PC-9 (cell line): Measurements from ENCODE around the gene DRC1. TPM values are rescaled to one million over a fixed set of nuclear protein-coding genes. Genes with fewer than 3 reads are reported as not detected.
A peak's percentile ranks its signal among the peaks of the same experiment; 100 is the strongest.

Source experiments
- BruUV-seq: library from RNA; stranded (reverse); fragments of 400-500 nt; replicated peaks from 2 replicates; lab custom pipeline; 2021; lab: Mats Ljungman, UMichigan
- CTCF ChIA-PET: fragments of 300-600 bp; sonication (Branson Sonifier 250); formaldehyde crosslinking; loops from one replicate; lab custom pipeline; 2022; ENCODE audit warnings: antibody characterized with exemption; lab: Charles Lee
- POLR2A ChIA-PET: fragments of 300-600 bp; sonication (Branson Sonifier 250); formaldehyde crosslinking; loops from one replicate; lab custom pipeline; 2022; ENCODE audit warnings: antibody characterized with exemption; ENCODE audit not compliant: unreplicated experiment; lab: Charles Lee
- DNase-seq, 2 experiments: peaks; one replicate each; pipeline versions ENCODE4 v3.0.0 to v3.0.0-alpha.2; 2015 to 2022; ENCODE audit warnings: mixed read lengths in 1 of 2
- H2AFZ ChIP-seq: fragments of 200-600 bp; sonication (generic); 2 replicates; pipeline ENCODE4 v1.8.1; 2017; ENCODE audit warnings: antibody characterized with exemption
- H3F3A ChIP-seq: fragments of 200-600 bp; sonication (generic); 2 replicates; pipeline ENCODE4 v1.8.1; 2017; ENCODE audit warnings: antibody characterized with exemption, mild to moderate bottlenecking, low read depth; ENCODE audit not compliant: insufficient read depth
- H3K27ac ChIP-seq: fragments of 200-600 bp; sonication (generic); 2 replicates; pipeline ENCODE4 v1.6.1; 2016; ENCODE audit warnings: mixed run types
- H3K27me3 ChIP-seq: fragments of 200-600 bp; sonication (generic); 2 replicates; pipeline ENCODE4 v1.6.1; 2016; ENCODE audit warnings: low read depth, mixed run types; ENCODE audit not compliant: insufficient read depth
- H3K36me3 ChIP-seq: fragments of 200-600 bp; sonication (generic); 2 replicates; pipeline ENCODE4 v1.6.1; 2016; ENCODE audit warnings: low read depth, mixed run types
- H3K4me1 ChIP-seq: fragments of 200-600 bp; sonication (generic); replicated peaks from 2 replicates; pipeline ENCODE4 v1.6.1; 2016; ENCODE audit warnings: mixed run types; ENCODE audit not compliant: insufficient read depth
- H3K4me2 ChIP-seq: fragments of 200-600 bp; sonication (generic); 2 replicates; pipeline ENCODE4 v1.6.1; 2017; ENCODE audit warnings: mixed run types
- H3K4me3 ChIP-seq: fragments of 200-600 bp; sonication (generic); 2 replicates; pipeline ENCODE4 v1.6.1; 2016; ENCODE audit warnings: mixed run types
- H3K79me2 ChIP-seq: fragments of 200-600 bp; sonication (generic); 2 replicates; pipeline ENCODE4 v1.6.1; 2017; ENCODE audit warnings: low read depth, mixed run types
- H3K9me2 ChIP-seq: fragments of 200-600 bp; sonication (generic); 2 replicates; pipeline ENCODE4 v1.8.1; 2017; ENCODE audit warnings: mild to moderate bottlenecking; ENCODE audit not compliant: insufficient read depth
- H3K9me3 ChIP-seq: fragments of 200-600 bp; sonication (generic); 2 replicates; pipeline ENCODE4 v1.8.1; 2016; ENCODE audit warnings: low read depth; ENCODE audit not compliant: insufficient read depth
- H4K20me1 ChIP-seq: fragments of 200-600 bp; sonication (generic); 2 replicates; pipeline ENCODE4 v1.8.1; 2017; ENCODE audit not compliant: insufficient read depth
- EZH2 ChIP-seq: fragments of 200-600 bp; sonication (generic); IDR thresholded peaks from 2 replicates; pipeline ENCODE4 v1.8.0; 2017; ENCODE audit warnings: antibody characterized with exemption, low read depth
- intact Hi-C: fragments of 100-400 bp; cut with micrococcal nuclease; formaldehyde crosslinking; loops from one replicate; pipeline ENCODE4 v1.10.0; 2022; ENCODE audit not compliant: unreplicated experiment
- total RNA-seq: library from RNA; stranded (reverse); gene quantifications from 2 replicates; pipeline ENCODE4 v1.2.3, GENCODE V29; 2021
- TF ChIP-seq, protein P1 (sequence below): fragments of 200-600 bp; sonication (generic); conservative IDR thresholded peaks from 2 replicates; pipeline ENCODE4 v1.6.1; 2017; ENCODE audit warnings: mixed run types, antibody characterized with exemption, mild to moderate bottlenecking, moderate library complexity

The DRC1 gene
- total RNA-seq, 1 experiment from 2014 or later = 6.4 TPM

- TSS peak; percentile 95 for BruUV-seq
- Histone ChIP-seq H2AFZ (no peak overlapping the region), H3K4me1 (peaks cover 63% of the 10 kb centered on the region), H3K9me2 (no peaks in the 10 kb centered on the region), H3K36me3 (peaks cover 16% of the 10 kb centered on the region), H3K79me2 (peaks cover 95% of the 10 kb centered on the region), H3K4me2 (peak overlapping the region; percentile 77), H4K20me1 (no peaks in the 10 kb centered on the region), H3K27ac (peak overlapping the region; percentile 99), H3K27me3 (no peaks in the 10 kb centered on the region), H3K4me3 (peak overlapping the region; percentile 46), H3K9me3 (no peaks in the 10 kb centered on the region), H3F3A (peaks cover 31% of the 10 kb centered on the region)
- no peak for TF ChIP-seq EZH2
- TF ChIP-seq, protein P1, sequence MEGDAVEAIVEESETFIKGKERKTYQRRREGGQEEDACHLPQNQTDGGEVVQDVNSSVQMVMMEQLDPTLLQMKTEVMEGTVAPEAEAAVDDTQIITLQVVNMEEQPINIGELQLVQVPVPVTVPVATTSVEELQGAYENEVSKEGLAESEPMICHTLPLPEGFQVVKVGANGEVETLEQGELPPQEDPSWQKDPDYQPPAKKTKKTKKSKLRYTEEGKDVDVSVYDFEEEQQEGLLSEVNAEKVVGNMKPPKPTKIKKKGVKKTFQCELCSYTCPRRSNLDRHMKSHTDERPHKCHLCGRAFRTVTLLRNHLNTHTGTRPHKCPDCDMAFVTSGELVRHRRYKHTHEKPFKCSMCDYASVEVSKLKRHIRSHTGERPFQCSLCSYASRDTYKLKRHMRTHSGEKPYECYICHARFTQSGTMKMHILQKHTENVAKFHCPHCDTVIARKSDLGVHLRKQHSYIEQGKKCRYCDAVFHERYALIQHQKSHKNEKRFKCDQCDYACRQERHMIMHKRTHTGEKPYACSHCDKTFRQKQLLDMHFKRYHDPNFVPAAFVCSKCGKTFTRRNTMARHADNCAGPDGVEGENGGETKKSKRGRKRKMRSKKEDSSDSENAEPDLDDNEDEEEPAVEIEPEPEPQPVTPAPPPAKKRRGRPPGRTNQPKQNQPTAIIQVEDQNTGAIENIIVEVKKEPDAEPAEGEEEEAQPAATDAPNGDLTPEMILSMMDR = peak; percentile 17; the same call in 1 of the 2 replicates
- DNase-seq = peak; percentile 48 to 100
- intact Hi-C loops = no loop called here
- ChIA-PET CTCF (interaction anchor here (0.6 to 0.9 kb wide), 3 partner anchors 10 to 990 kb away, joined by 3 to 10 read pairs (median 3); no protein-coding TSS in a partner anchor), POLR2A (interaction anchor here (0.6 to 1.0 kb wide), 4 partner anchors 9 to 477 kb away, joined by 5 to 31 read pairs (median 20); partner anchors contain the start of genes ADGRF3, ASXL2 and SELENOI)
Measured at GRCh38 chr2:26355038-26355995, 46.4 kb upstream of the DRC1 start.

DNA sequence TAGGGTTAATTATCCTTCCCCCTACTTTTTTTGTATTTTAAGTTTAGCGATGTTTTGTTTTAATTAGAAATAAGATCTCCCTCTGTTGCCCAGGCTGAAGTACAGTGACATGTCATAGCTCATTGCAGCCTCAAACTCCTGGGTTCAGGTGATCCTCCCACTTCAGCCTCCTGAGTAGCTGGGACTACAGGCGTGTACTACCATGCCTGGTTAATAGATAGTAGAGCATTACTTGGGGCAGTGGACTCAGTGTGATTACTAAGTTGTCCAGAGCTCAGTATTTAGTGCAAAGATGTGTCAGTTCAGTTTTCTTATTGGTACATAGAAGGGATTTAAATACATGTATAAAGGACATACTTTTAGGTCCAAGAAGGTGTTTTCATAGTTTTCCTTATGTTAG lies 45.6 kb upstream of the DRC1 start:
- ChIA-PET CTCF (no interaction called here), POLR2A (interaction anchor here (0.6 kb wide), 1 partner anchor 370 kb away, joined by 12 read pairs; no protein-coding TSS in a partner anchor)
- TSS peak; percentile 48 for BruUV-seq
- H3K4me2 ChIP-seq = peak overlapping the region; percentile 77
- no peaks in the 10 kb centered on the region for H3K9me2 ChIP-seq
- peaks cover 63% of the 10 kb centered on the region for H3K4me1 ChIP-seq
- H3K79me2 ChIP-seq = peaks cover 95% of the 10 kb centered on the region
- no peaks in the 10 kb centered on the region for H3K27me3 ChIP-seq
- intact Hi-C loops = no loop called here
- H2AFZ ChIP-seq = no peak overlapping the region
- H4K20me1 ChIP-seq = no peaks in the 10 kb centered on the region
- peak overlapping the region; percentile 20; the same call in 1 of the 2 replicates for H3K4me3 ChIP-seq
- H3K36me3 ChIP-seq = peaks cover 16% of the 10 kb centered on the region
- H3K27ac ChIP-seq = peak overlapping the region; percentile 99
- DNase-seq = no peak
- no peaks in the 10 kb centered on the region for H3K9me3 ChIP-seq
- TF ChIP-seq EZH2 = no peak
- TF ChIP-seq, protein P1 = no peak
- H3F3A ChIP-seq = peaks cover 31% of the 10 kb centered on the region

- TF ChIP-seq, protein P1 = no peak
- H3K36me3 ChIP-seq = peaks cover 17% of the 10 kb centered on the region
- POLR2A ChIA-PET = interaction anchor here (0.6 kb wide), 1 partner anchor 369 kb away, joined by 12 read pairs; no protein-coding TSS in a partner anchor
- no peaks in the 10 kb centered on the region for H3K27me3 ChIP-seq
- no peak overlapping the region for H3K4me3 ChIP-seq
- peaks cover 95% of the 10 kb centered on the region for H3K79me2 ChIP-seq
- peaks cover 31% of the 10 kb centered on the region for H3F3A ChIP-seq
- H3K4me2 ChIP-seq = 0 out of 2 replicates have a peak overlapping the region, but pooled peaks have one; percentile 77
- no peak overlapping the region for H2AFZ ChIP-seq
- no peaks in the 10 kb centered on the region for H3K9me2 ChIP-seq
- no peak for DNase-seq
- peaks cover 61% of the 10 kb centered on the region for H3K4me1 ChIP-seq
- no TSS peak for BruUV-seq
- H3K9me3 ChIP-seq = no peaks in the 10 kb centered on the region
- intact Hi-C loops = no loop called here
- H4K20me1 ChIP-seq = no peaks in the 10 kb centered on the region
- CTCF ChIA-PET = no interaction called here
- peak overlapping the region; percentile 99 for H3K27ac ChIP-seq
Measured at GRCh38 chr2:26356771-26357170, 44.9 kb upstream of the DRC1 start.
